Omental fat pad (tissue), 4 donors: ENCODE measurements around the gene ANGPTL4. TPM values are rescaled to one million over a fixed set of nuclear protein-coding genes. Genes with fewer than 3 reads are reported as not detected.
"Not testable (repeated sequence)": the region's sequence is repeated elsewhere in the genome, so short reads cannot be mapped to it uniquely, and the experiment has no call there.

ENCODE experiments used
- ATAC-seq: fragments of 150-250 bp; one replicate; pipeline ENCODE4 v1.9.1; 2016; ENCODE audit warnings: mild to moderate bottlenecking, moderate library complexity; ENCODE audit not compliant: low FRiP score
- DNase-seq: peaks from one replicate; pipeline ENCODE4 v3.0.0-alpha.2; 2019; ENCODE audit warnings: low spot score
- total RNA-seq, 4 donors: library from RNA; depleted of rRNA; stranded (reverse); fragments of >200 nt; gene quantifications; one replicate each; pipeline ENCODE4 v1.1.0, GENCODE V29; 2016
- TF ChIP-seq, protein P1 (sequence below), 3 donors: fragments of 450-650 bp; IDR thresholded peaks; one replicate each; pipeline ENCODE4 v1.5.1; 2016 to 2017; ENCODE audit warnings: antibody characterized with exemption in 3 of 3, mild to moderate bottlenecking in 3 of 3, moderate library complexity in 2 of 3

ANGPTL4 gene
- total RNA-seq, 4 donors from 2014 or later, result 62.6 to 405 (median 250) TPM

DNA sequence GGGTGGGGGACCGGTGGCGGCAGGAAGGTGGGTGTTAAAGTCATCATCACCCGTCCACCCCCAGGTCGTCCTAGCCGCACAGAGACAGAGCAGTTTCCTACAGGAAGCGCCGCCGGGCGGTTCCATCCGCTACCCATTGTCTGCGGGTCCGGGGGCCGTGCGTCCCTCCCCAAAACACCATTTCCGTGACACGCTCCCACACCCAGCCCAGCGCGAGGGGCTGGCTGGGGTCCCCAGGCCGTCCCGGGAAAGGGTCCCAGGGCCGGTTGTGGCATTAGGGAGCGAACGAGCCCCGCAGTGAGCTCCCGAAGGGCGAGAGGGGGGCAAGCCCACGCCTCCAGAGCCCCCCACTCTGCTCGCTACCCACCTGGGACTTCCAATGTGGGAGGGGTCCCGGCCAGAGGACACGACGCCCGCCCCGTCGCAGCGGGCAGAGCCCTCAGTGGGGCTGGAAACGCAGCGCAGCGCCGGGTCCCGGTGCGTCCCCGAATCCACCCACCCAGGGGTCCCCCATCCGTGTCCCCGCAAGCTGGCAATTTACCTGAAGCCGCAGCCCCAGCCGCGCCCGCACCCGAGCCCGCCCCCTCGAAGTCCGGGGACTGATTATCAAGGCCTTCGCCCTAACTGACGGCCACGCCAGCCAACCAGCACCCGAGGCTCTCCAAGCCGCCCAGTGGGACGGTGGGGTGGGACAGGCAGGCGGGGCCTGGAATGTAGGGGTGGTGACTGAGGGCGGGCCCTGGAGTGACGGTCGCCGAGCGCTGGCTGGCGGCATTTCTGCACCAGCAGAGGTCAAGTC is 21.1 kb upstream of the ANGPTL4 start, which contains the start of gene KANK3:
Gene KANK3 (minus strand): TSS at position 579 of the 799 bp plus-strand sequence. CDS start 5,434 bp downstream, outside the sequence.
- TF ChIP-seq, protein P1, sequence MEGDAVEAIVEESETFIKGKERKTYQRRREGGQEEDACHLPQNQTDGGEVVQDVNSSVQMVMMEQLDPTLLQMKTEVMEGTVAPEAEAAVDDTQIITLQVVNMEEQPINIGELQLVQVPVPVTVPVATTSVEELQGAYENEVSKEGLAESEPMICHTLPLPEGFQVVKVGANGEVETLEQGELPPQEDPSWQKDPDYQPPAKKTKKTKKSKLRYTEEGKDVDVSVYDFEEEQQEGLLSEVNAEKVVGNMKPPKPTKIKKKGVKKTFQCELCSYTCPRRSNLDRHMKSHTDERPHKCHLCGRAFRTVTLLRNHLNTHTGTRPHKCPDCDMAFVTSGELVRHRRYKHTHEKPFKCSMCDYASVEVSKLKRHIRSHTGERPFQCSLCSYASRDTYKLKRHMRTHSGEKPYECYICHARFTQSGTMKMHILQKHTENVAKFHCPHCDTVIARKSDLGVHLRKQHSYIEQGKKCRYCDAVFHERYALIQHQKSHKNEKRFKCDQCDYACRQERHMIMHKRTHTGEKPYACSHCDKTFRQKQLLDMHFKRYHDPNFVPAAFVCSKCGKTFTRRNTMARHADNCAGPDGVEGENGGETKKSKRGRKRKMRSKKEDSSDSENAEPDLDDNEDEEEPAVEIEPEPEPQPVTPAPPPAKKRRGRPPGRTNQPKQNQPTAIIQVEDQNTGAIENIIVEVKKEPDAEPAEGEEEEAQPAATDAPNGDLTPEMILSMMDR (IDR thresholded peaks at IDR 0.05), result no peak
- ATAC-seq (peak; percentile 92), DNase-seq (peak; percentile 85)

DNA sequence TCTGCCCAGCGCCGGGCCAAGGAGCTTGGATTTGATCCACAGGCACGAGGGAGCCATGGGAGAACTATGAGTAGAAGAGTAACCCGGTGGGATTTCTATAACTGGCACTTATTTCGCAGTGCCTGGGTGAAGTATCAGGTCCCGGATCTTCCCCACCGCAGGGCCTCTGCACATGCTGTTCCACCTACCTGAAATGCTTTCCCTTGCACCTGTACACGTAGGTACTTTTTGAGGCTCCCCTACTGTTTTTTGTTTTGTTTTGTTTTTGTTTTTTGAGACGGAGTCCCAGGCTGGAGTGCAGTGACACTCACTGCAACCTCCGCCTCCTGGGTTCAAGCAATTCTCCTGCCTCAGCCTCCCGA is 20.5 kb upstream of the ANGPTL4 start:
- DNase-seq (no peak), ATAC-seq (no peak)
- TF ChIP-seq, protein P1 (IDR thresholded peaks at IDR 0.05), result no peak

DNA sequence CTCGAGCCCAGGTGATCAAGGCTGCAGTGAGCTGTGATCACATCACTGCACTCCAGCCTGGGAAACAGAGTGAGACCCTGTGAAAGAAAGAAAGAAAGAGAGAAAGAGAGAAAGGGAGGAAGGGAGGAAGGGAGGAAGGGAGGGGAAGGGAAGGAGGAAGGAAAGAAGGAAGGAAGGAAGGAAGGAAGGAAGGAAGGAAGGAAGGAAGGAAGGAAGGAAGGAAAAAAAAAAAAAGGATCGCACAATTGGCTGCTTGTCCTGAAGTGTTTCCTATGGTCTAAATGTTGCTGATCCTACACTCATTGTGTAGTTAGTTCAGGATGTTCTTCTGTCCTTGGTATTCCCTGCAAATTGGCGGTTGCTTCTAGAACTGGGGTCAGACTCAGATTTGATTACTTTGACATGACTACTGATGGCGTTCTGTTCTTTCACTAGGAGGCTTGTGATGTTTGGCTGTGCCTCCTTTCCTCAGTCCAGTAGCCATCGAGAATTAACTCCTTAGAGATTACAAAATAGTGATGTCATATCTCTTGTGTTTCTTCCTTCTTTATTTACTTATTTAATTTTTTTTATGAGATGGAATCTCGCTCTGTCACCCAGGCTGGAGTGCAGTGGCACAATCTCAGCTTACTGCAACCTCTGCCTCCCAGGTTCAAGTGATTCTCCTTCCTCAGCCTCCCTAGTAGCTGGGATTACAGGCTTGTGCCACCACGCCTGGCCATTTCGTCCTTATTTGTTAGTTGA is 14.2 kb upstream of the ANGPTL4 start:
- not testable (repeated sequence) for ATAC-seq, DNase-seq

DNA sequence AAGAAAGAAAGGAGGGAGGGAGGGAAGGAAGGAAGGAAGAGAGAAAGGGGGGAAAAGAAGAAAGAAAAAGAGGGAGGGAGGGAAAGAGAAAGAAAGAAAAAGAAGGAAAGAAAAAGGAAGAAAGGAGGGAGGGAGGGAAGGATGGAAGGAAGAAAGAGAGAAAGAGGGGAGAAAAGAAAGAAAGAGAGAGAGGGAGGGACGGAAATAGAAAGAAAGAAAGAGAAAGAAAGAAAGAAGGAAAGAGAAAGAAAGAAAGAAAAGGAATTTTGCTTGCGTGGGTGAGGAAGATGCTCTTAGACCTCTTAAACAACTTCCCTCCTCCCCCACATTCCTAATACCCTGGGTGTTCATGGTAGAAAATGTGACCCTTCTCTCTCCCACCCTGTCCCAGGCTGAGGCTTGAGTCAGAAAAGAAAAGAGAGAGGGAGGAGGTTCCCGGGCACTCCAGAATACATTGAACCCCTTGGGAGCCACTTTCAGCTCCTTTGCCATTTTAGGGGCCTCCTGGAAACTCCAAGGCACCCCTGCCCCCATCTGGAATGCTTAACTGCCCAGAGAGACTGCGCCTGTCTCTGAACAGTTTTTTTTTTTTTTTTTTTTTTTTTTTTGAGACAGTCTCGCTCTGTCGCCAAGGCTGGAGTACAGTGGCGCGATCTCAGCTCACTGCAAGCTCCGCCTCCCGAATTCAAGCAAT is 11.7 kb upstream of the ANGPTL4 start:
- DNase-seq (no peak), ATAC-seq (peak; percentile 58)
- TF ChIP-seq, protein P1 (IDR thresholded peaks at IDR 0.05), result no peak

DNA sequence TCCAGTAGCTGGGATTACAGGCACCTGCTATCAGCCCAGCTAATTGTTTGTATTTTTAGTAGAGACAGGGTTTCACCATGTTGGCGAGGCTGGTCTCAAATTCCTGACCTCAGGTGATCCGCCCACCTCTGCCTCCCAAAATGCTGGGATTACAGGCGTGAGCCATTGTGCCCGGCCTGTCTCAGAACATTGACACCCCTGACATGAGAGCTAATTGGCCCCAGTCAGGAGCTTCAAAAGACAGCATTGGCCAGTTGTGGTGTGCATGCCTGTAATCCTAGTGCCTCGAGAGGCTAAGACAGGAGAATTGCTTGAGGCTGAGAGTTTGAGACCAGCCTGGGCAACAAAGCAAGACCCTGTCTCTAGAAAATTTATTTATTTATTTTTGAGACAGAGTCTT is 11.1 kb upstream of the ANGPTL4 start:
- ATAC-seq, DNase-seq: not testable (repeated sequence)

DNA sequence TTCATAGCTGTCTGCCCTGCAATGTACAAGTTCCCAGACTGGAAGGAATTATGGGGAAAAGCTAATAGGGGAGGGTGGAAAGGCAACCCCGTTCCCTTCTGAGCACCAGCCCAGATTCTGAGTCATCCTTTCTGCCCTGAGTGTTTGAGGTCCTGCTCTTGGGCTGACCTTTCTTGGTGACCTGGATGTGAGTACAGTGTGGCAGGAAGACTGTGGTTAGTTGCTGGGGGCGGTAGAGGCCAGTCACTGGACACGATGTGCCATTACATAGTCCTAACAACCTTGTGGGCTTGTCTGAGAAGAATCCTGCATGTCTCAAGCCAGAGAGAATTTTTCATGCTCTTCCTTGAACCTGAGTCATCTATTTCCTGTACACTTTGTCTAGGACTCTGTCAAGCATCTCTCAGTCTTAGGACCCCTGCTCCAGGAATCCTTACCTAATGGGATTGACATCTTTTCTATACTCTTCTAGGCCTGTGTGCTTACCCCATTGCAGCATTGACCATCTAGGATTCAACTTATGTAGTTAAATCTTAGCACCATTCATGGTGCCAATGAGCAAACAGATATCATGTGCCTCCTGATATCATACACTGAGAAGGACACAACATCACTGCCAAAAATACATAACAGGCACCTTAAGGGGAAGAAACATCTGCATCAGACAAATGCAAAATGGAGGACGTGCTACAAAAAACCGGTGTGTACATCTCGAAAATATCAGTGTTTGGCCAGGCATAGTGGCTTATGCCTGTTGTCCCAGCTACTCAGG is 8.1 kb upstream of the ANGPTL4 start:
- TF ChIP-seq, protein P1 (IDR thresholded peaks at IDR 0.05), result no peak
- DNase-seq (peak; percentile 47), ATAC-seq (peak; percentile 91)

DNA sequence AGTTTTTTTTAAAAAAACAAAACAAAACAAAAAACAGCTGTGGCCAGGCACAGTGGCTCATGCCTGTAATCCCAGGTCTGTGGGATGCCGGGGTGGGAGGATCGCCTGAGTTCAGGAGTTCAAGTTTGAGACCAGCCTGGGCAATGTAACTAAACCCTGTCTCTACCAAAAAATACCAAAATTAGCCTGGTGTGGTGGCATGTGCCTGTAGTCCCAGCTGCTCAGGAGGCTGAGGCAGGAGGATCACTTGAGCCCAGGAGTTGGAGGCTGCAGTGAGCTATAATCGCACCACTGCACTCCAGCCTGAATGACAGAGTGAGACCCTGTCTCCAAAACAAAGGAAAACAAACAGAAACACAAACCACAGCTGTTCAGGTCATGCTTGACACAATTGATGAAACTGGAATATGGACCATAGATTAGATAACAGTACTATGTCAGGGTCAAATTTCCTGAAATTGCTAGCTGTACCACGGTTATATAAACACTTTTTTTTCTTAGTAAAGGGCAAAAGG is 6.9 kb upstream of the ANGPTL4 start:
- no peak for ATAC-seq
- DNase-seq, result no peak

More for the DNA sequence above, 6.9 kb upstream of the ANGPTL4 start:
- TF ChIP-seq, protein P1 (IDR thresholded peaks at IDR 0.05), result no peak
